ENCODE results near the gene KCNB1.

The KCNB1 gene

GRCh38 chr20:49466114-49466912, 16.2 kb downstream of the KCNB1 start:
- no peak for DNase-seq

- DNase-seq = no peak
These were observed 17.9 kb downstream of the KCNB1 start for GRCh38 chr20:49464556-49464955.

DNA sequence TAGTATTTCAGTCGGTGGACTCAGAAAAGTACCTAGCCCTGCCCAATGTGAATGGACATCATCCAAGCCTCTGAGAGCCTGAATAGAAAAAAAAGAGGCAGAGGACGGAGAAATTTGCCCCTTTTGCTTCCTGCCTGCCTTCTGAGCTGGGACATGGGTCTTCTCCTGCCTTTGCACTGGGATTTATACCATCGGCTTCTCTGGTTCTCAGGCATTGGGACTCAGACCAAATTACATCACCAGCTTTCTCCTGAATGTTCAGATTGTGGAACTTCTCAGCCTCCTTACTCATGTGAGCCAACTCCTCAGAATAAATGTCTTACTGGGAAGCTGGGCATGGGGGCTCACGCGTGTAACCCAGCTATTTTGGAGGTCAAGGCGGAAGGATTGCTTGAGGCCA, 19.8 kb downstream of the KCNB1 start:
- no peak for DNase-seq

- no peak for DNase-seq
These were observed 20.4 kb downstream of the KCNB1 start for GRCh38 chr20:49461894-49462620.

GRCh38 chr20:49460916-49461315, 21.6 kb downstream of the KCNB1 start:
- no peak for DNase-seq

DNA sequence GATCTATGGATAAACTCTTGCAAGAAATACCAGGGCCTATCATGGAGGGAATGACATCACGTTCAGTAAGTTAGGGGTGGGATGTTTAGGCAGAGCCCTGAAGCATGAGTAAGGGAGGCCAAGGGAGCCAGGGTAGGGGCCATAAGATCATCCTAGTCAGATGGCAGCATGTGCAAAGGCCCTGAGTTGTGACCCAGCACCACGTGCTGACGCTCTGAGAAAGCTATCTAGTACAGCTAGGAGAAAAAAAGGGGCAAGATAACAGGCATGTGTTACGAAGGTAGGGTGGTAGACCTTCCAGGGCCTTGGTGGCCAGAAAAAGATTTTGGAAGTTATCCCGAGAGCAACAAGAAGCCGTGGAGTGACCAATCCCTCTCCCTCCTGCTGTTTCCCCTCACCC, 22.3 kb downstream of the KCNB1 start:
- no peak for DNase-seq

GRCh38 chr20:49459684-49460083, 22.8 kb downstream of the KCNB1 start:
- DNase-seq = no peak

DNA sequence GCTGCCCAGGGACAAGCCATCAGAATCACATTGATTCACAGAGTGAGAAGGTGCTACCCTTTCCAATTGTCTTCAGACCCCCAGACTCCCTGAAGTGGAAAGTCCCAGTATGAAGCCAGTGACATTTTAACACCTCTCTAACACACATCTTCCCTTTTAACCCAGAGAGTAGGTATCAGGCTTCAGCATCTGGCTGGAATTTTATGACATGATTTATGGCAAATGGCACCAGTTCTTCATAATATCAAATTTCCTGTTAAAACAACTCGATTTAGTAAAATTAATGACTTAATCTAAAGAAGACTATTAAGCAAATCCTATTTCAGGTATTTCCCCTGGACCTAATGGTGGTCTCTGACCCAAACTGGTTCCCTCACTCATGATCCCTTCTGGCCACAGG, 25.0 kb downstream of the KCNB1 start:
- DNase-seq = no peak

GRCh38 chr20:49456646-49457045, 25.8 kb downstream of the KCNB1 start:
- no peak for DNase-seq

GRCh38 chr20:49455691-49456090, 26.8 kb downstream of the KCNB1 start:
- no peak for DNase-seq

- DNase-seq = no peak
These were observed 30.4 kb downstream of the KCNB1 start for GRCh38 chr20:49452011-49452482.

DNA sequence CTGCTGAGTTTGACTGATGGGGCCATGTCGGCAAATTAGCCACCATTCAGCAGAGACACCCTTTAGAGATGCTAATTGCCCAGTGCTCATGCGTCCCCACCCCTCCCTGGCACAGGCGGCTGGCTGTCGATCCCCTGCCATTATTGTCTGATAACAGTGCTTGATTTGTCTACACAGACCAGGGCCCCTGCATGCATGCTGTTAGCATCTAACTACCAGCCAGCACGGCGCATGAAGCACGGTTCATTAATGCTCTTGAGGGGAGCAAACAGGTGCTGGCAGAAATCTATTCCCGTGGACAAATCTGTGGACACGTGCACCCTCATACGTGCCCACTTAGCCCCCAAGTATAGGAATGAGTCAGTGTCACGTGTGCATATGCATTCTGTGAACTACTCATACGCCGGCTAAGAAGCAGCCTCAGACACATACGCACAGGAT, 32.2 kb downstream of the KCNB1 start:
- DNase-seq = no peak

DNA sequence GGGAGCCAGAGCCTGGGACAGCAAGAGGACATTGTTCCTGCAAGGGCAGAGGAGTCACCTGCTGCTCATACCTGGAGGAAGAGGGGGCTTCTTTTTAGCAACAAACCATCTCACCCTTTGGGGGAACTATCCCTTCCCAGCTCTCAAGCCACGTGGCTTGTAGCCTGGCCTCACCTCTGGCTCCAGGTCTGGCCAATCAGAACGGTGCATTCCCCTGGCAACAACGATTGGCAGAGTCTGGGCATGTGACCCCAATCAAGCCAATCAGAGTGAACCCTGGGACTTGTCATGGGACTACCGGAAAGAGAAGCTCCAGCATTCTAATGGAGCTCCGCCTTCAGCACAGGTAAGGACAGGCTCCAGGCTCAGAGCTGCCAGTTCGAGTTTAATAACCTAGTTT, 33.6 kb downstream of the KCNB1 start:
- DNase-seq = no peak

DNA sequence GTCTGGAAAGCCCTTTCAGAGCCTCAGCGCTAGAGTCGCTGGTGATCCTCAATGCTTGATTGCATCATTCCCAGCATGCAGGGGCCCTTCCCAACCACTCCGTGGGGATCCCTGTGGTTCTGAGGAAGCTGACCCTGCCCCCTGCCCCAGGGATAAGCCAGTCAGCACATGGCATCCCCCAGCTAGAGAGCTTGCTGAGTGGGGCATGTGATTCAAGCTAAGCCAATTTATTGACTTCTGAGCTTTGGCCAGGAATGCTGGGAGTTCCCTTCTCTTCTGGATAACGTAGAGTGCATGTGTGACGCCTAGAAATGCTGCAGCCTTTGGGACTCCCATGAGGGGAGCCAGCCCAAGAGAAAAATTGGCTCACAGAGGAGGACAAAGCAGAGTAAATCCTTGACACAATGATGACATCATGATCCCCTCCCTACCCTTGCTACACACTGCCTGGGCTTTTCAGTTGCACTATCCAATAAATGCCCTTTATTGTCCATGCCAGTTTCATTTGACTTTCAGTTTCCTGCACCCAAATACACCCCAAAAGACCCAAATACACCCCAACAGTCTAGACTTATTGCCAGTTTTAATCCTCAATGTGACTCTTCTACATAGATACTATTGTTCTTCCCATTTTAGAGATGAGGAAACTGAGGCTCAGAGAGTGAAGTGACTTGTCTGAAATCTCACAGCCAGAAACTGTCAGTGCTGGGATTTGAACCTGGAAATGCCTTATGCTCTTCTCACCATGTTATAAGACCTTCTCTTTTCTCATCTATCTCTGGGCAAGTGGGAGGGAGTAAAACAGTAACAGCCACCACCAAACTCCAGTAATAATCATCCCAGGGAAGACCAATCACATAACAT, 34.3 kb downstream of the KCNB1 start:
- DNase-seq = no peak

DNA sequence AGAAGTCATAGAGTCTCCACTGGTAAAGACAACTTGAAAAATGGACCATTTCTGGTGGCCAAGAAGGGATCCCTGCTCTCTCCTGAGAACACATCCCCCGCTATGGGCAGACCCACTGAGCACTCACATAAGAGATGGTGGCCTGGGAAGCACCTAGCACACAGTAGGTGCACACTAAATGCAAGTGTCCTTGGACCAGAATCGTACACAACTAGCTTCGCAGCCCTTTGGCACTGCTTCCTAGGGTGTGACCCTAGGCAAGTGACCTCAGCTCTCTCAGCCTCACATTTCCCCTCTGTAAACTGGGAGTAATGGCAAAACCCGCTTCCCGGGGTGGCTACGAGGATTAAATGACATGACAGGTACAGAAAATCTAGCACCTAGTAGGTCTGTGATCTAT, 35.1 kb downstream of the KCNB1 start:
- no peak for DNase-seq

- DNase-seq = no peak
These were observed 35.7 kb downstream of the KCNB1 start for GRCh38 chr20:49446808-49447207.

- no peak for DNase-seq
These were observed 36.4 kb downstream of the KCNB1 start for GRCh38 chr20:49446080-49446479.

- DNase-seq = no peak
These were observed 37.3 kb downstream of the KCNB1 start for GRCh38 chr20:49445176-49445575.

DNA sequence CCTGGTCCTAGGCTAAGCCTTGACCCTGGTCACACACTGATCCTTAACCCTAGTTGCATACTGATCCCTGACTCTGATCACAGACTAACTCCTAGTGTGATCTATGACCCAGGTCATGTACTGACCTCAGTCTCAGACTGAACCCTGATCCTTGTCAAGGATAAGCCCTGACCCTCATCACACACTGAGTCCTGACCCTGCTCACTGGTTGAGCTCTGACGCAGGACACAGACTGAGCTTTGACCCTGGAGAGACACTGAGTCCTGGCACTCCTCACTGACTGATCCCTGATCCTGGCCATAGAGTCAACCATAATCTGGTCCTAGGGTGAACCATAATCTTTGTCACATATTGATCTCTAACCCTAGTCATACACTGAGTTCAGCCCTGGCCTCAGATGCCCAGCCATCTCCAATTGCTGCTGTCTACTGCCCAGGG, 37.9 kb downstream of the KCNB1 start:
- no peak for DNase-seq

GRCh38 chr20:49437057-49437456, 45.4 kb downstream of the KCNB1 start:
- DNase-seq = no peak

DNA sequence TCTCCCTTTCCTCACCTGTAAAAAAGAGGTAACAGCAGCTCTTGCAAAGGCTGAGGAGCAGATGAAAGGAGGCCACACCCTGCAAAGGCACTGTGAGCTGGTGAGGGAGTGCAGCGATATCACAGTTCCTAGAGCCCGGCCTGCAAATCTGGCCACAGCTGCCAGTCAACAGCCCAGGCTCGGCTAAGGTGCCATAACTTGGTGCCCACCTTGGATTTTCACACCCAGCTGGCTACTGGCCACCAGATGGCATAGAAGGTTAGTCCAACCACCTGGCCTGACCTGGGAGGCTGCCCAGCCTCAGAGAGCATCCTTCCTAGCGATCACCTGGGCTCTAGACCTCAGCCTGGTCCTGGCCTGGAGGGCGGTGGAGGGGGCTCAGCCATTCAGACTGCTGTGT, 46.8 kb downstream of the KCNB1 start:
- no peak for DNase-seq

GRCh38 chr20:49433333-49433732, 49.1 kb downstream of the KCNB1 start:
- no peak for DNase-seq

DNA sequence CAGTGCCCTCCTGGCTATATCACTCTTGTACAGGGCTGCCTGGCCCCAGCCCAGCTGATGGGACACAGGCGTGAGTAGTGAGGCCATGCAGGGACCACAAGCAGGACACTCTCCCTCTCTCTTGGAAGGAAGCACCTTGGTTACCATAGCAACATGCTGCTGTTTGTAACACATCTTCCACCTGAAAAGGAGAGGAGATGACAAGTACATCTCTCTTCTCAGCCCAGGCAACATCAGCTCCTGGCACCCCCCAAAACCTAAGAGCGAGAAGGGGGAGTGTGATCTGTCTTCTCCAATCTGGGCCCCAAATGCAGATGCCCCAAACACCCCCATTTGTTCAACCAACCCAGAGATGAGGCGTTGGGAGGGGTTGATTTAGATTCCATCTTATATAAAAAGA, 49.9 kb downstream of the KCNB1 start:
- no peak for DNase-seq

Measured in KG1 (cell line).